IMR-90 (cell line): ENCODE data around the gene HOXB6. TPM values are rescaled to one million over a fixed set of nuclear protein-coding genes. Genes with fewer than 3 reads are reported as not detected.

Experiments used
- ATAC-seq: fragments of 200-7000 bp; cut with Tn5 transposase; 2 replicates; pipeline ENCODE4 v1.9.1; 2020; ENCODE audit warnings: low read depth, mild to moderate bottlenecking, moderate library complexity
- BruUV-seq: library from RNA; stranded (reverse); fragments of 400-500 nt; replicated peaks from 2 replicates; lab custom pipeline; 2021; lab: Mats Ljungman, UMichigan
- CTCF ChIA-PET: fragments of 300-600 bp; formaldehyde crosslinking; extraction: SDS; loops from one replicate; lab custom pipeline; 2021; ENCODE audit warnings: antibody characterized with exemption; lab: Yijun Ruan, JAX
- POLR2A ChIA-PET: fragments of 300-600 bp; sonication (Branson Sonifier 250); formaldehyde crosslinking; loops from one replicate; lab custom pipeline; 2022; ENCODE audit warnings: antibody characterized with exemption; ENCODE audit not compliant: unreplicated experiment; lab: Charles Lee
- DNase-seq: peaks from one replicate; pipeline ENCODE4 v3.0.0; 2013
- H2AFZ ChIP-seq: replicated peaks from 2 replicates; pipeline ENCODE3; 2013; ENCODE audit warnings: low read length, mild to moderate bottlenecking; ENCODE audit not compliant: poor library complexity
- H2AK5ac ChIP-seq: 2 replicates; pipeline ENCODE4 v1.6.1; 2013; ENCODE audit warnings: low read depth, low read length, inconsistent platforms
- H2AK9ac ChIP-seq: replicated peaks from 2 replicates; pipeline ENCODE3; 2013; ENCODE audit warnings: mild to moderate bottlenecking, low read depth, low read length, moderate library complexity; ENCODE audit not compliant: poor library complexity
- H2BK120ac ChIP-seq: 2 replicates; pipeline ENCODE4 v1.6.1; 2013; ENCODE audit warnings: low read depth, low read length, inconsistent platforms
- H2BK15ac ChIP-seq: 3 replicates; pipeline ENCODE4 v1.6.1; 2013; ENCODE audit warnings: low read depth, low read length, inconsistent platforms
- H2BK20ac ChIP-seq: 2 replicates; pipeline ENCODE4 v1.6.1; 2013; ENCODE audit warnings: low read depth, mild to moderate bottlenecking, inconsistent platforms, low read length, moderate library complexity
- H2BK5ac ChIP-seq: 2 replicates; pipeline ENCODE4 v1.6.1; 2013; ENCODE audit warnings: mild to moderate bottlenecking, low read depth, low read length, inconsistent platforms; ENCODE audit not compliant: poor library complexity, severe bottlenecking
- H3K14ac ChIP-seq: replicated peaks from 2 replicates; pipeline ENCODE4 v1.6.1; 2013; ENCODE audit warnings: low read depth, low read length, inconsistent platforms
- H3K18ac ChIP-seq: 2 replicates; pipeline ENCODE4 v1.6.1; 2013; ENCODE audit warnings: low read depth, low read length, control low read depth
- H3K23ac ChIP-seq: 2 replicates; pipeline ENCODE4 v1.6.1; 2013; ENCODE audit warnings: low read depth, low read length, inconsistent platforms
- H3K27ac ChIP-seq: 2 replicates; pipeline ENCODE4 v1.5.1; 2013; ENCODE audit warnings: mild to moderate bottlenecking, control low read depth, low read length; ENCODE audit not compliant: insufficient read depth
- H3K27me3 ChIP-seq: 2 replicates; pipeline ENCODE4 v1.6.1; 2013; ENCODE audit warnings: low read length; ENCODE audit not compliant: control insufficient read depth, insufficient read depth
- H3K36me3 ChIP-seq: 2 replicates; pipeline ENCODE4 v1.6.1; 2013; ENCODE audit warnings: low read length, mixed read lengths; ENCODE audit not compliant: control insufficient read depth, insufficient read depth
- H3K4ac ChIP-seq: 2 replicates; pipeline ENCODE4 v1.6.1; 2013; ENCODE audit warnings: low read depth, low read length, inconsistent platforms
- H3K4me1 ChIP-seq: 2 replicates; pipeline ENCODE4 v1.6.1; 2013; ENCODE audit warnings: low read length, mixed read lengths; ENCODE audit not compliant: control insufficient read depth, insufficient read depth
- H3K4me2 ChIP-seq: 2 replicates; pipeline ENCODE4 v1.6.1; 2013; ENCODE audit warnings: low read depth, mild to moderate bottlenecking, control low read depth, low read length, moderate library complexity
- H3K4me3 ChIP-seq: 2 replicates; pipeline ENCODE4 v1.5.1; 2013; ENCODE audit warnings: low read depth, mild to moderate bottlenecking, control low read depth, low read length, moderate library complexity; ENCODE audit not compliant: insufficient read depth
- H3K56ac ChIP-seq: 2 replicates; pipeline ENCODE4 v1.6.1; 2013; ENCODE audit warnings: low read length, inconsistent platforms; ENCODE audit not compliant: insufficient read depth; ENCODE audit errors: extremely low read depth
- H3K79me1 ChIP-seq, 2 experiments: 2 replicates each; pipeline ENCODE4 v1.6.1; 2013; ENCODE audit warnings: low read length in 2 of 2, inconsistent platforms in 1 of 2, low read depth in 1 of 2
- H3K9ac ChIP-seq: 2 replicates; pipeline ENCODE4 v1.6.1; 2013; ENCODE audit warnings: low read depth, low read length, control low read depth
- H3K9me1 ChIP-seq: 2 replicates; pipeline ENCODE4 v1.6.1; 2013; ENCODE audit warnings: low read length, inconsistent platforms; ENCODE audit not compliant: insufficient read depth
- H3K9me3 ChIP-seq: 2 replicates; pipeline ENCODE4 v1.6.1; 2013; ENCODE audit warnings: low read length; ENCODE audit not compliant: control insufficient read depth, insufficient read depth
- H4K20me1 ChIP-seq: 2 replicates; pipeline ENCODE4 v1.6.1; 2013; ENCODE audit warnings: low read length, inconsistent platforms; ENCODE audit not compliant: insufficient read depth
- H4K5ac ChIP-seq: 2 replicates; pipeline ENCODE4 v1.6.1; 2013; ENCODE audit warnings: mild to moderate bottlenecking, low read depth, low read length, control low read depth
- H4K8ac ChIP-seq, 2 experiments: 2 replicates each; pipeline ENCODE4 v1.6.1; 2013; ENCODE audit warnings: low read depth in 2 of 2, low read length in 2 of 2, control low read depth in 1 of 2, inconsistent platforms in 1 of 2
- H4K91ac ChIP-seq: 2 replicates; pipeline ENCODE4 v1.6.1; 2013; ENCODE audit warnings: low read depth, low read length, inconsistent platforms; ENCODE audit not compliant: insufficient read depth
- CEBPB ChIP-seq: IDR thresholded peaks from 2 replicates; pipeline ENCODE4 v1.6.1; 2012; ENCODE audit warnings: low read depth, low read length, improper control_type of control experiment
- CHD1 ChIP-seq: IDR thresholded peaks from 2 replicates; pipeline ENCODE4 v1.6.1; 2012; ENCODE audit warnings: low read depth, low read length, improper control_type of control experiment
- CTCF ChIP-seq: conservative IDR thresholded peaks from 2 replicates; pipeline ENCODE4 v1.5.1; 2012; ENCODE audit warnings: mild to moderate bottlenecking, low read depth, low read length, improper control_type of control experiment
- ELK1 ChIP-seq: fragments of 150-350 bp; IDR thresholded peaks from 2 replicates; pipeline ENCODE4 v1.6.1; 2016; ENCODE audit warnings: low read depth, mild to moderate bottlenecking, low read length, moderate library complexity, borderline replicate concordance
- FOS ChIP-seq: fragments of 150-350 bp; IDR thresholded peaks from 2 replicates; pipeline ENCODE4 v1.6.1; 2016; ENCODE audit warnings: low read depth, low read length
- MAFK ChIP-seq: IDR thresholded peaks from 2 replicates; pipeline ENCODE4 v1.6.1; 2012; ENCODE audit warnings: low read depth, low read length, improper control_type of control experiment
- MAZ ChIP-seq: IDR thresholded peaks from 2 replicates; pipeline ENCODE4 v1.6.1; 2012; ENCODE audit warnings: low read depth, mild to moderate bottlenecking, low read length, improper control_type of control experiment, moderate library complexity, borderline replicate concordance
- MXI1 ChIP-seq: IDR thresholded peaks from 2 replicates; pipeline ENCODE4 v1.6.1; 2012; ENCODE audit warnings: low read depth, mild to moderate bottlenecking, low read length, moderate library complexity, borderline replicate concordance
- POLR2A ChIP-seq: IDR thresholded peaks from 2 replicates; pipeline ENCODE4 v1.6.1; 2012; ENCODE audit warnings: mild to moderate bottlenecking, low read depth, low read length
- RFX5 ChIP-seq: IDR thresholded peaks from 2 replicates; pipeline ENCODE4 v1.8.0; 2012; ENCODE audit warnings: low read depth, mild to moderate bottlenecking, low read length, moderate library complexity
- SMC3 ChIP-seq: fragments of 150-350 bp; IDR thresholded peaks from 2 replicates; pipeline ENCODE4 v1.6.1; 2016; ENCODE audit warnings: low read depth, mild to moderate bottlenecking, antibody characterized with exemption, low read length, moderate library complexity
- WGBS, 2 experiments: methylation state at CpG; one replicate each; pipeline versions ENCODE4 v1.1.5 to v1.1.7; 2013; ENCODE audit warnings: missing lambda C conversion rate in 2 of 2; ENCODE audit not compliant: insufficient read length in 1 of 2; ENCODE audit errors: extremely low coverage in 2 of 2; 5-methylcytosine and 5-hydroxymethylcytosine counted together
- dilution Hi-C: fragments of 300-500 bp; cut with HindIII; formaldehyde crosslinking; loops from one replicate; pipeline ENCODE4 v1.14.3; 2018; ENCODE audit warnings: low sequenced_read_pairs; ENCODE audit not compliant: unreplicated experiment
- in situ Hi-C: fragments of 300-500 bp; cut with MboI; formaldehyde crosslinking; loops from 3 replicates; pipeline ENCODE4 v1.14.3; 2019; ENCODE audit warnings: low sequenced_read_pairs, inconsistent platforms, mixed read lengths
- intact Hi-C: fragments of 100-400 bp; cut with micrococcal nuclease; formaldehyde crosslinking; loops from 2 replicates; pipeline ENCODE4 v1.10.0; 2022
- polyA plus RNA-seq, 3 experiments: library from polyadenylated mRNA; depleted of rRNA; stranded (reverse); fragments of >200 nt; gene quantifications; 2 replicates each; pipeline ENCODE4 v1.2.3, GENCODE V29; 2012; ENCODE audit warnings: low replicate concordance in 1 of 3
- total RNA-seq: library from RNA; depleted of rRNA; stranded (reverse); fragments of >200 nt; gene quantifications from 2 replicates; pipeline ENCODE4 v1.2.3, GENCODE V29; 2012
- TF ChIP-seq, protein P1 (sequence below): fragments of 150-350 bp; IDR thresholded peaks from 2 replicates; pipeline ENCODE4 v1.6.1; 2017; ENCODE audit warnings: mild to moderate bottlenecking, antibody characterized with exemption, low read length, low read depth

Gene HOXB6
- total and polyA plus RNA-seq, 2 of the 4 experiments (the other 2 are of a cell fraction): 11.1 to 42.2 TPM

DNA sequence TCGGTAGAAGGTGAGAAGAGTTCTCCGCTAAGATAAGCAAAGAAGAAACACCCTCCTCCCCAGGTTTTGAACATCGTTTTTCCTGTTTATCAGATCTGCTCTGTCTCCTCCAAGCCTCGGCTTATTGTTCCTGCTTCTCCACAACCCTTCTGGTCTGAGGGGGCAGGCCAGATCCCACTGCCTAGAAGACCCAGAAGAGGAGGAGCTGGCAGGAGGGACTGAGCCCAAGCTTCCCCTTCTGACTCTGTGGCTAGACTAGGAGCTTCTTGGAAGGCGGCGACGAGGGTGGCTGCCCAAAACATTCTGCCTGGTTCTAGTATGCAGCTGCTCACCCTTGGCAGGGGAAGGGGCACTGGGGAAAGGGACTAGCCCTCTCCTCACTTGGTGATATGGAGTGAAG is 6.0 kb downstream of the HOXB6 start:
- Histone ChIP-seq H2AFZ (peak overlapping the region; percentile 71), H3K4ac (peak overlapping the region; percentile 98; the same call in 1 of the 2 replicates), H3K27me3 (no peaks in the 10 kb centered on the region), H3K27ac (peak overlapping the region; percentile 99; the same call in 1 of the 2 replicates), H3K4me1 (peaks cover 12% of the 10 kb centered on the region), H3K4me3 (no peak overlapping the region), H2AK5ac (peak overlapping the region; percentile 38), H3K79me1 (peaks cover 24 to 42% of the 10 kb centered on the region in 2 experiments; a peak in 3 of 4 replicates), H4K20me1 (peaks cover 15% of the 10 kb centered on the region), H4K91ac (peak overlapping the region; percentile 84), H3K23ac (peak overlapping the region; percentile 78), H3K9me3 (no peaks in the 10 kb centered on the region), H3K36me3 (peaks cover 9% of the 10 kb centered on the region; the same call in 1 of the 2 replicates), H3K18ac (no peak overlapping the region; the same call in 1 of the 2 replicates), H3K56ac (peak overlapping the region; percentile 53; the same call in 1 of the 2 replicates), H2BK5ac (no peak overlapping the region), H2BK15ac (0 out of 3 replicates have a peak overlapping the region, but pooled peaks have one; percentile 18), H3K9ac (peak overlapping the region; percentile 99), H3K14ac (peak overlapping the region; percentile 97), H3K9me1 (0 out of 2 replicates have a peak, but pooled peaks cover 3% of the 10 kb centered on the region), H4K5ac (peak overlapping the region; percentile 35; the same call in 1 of the 2 replicates), H2BK20ac (0 out of 2 replicates have a peak overlapping the region, but pooled peaks have one; percentile 21), H2BK120ac (peak overlapping the region; percentile 67; the same call in 1 of the 2 replicates), H3K4me2 (peak overlapping the region; percentile 95), H4K8ac (peak overlapping the region; percentile 55 to 86; a peak in 3 of 4 replicates), H2AK9ac (peak overlapping the region; percentile 1)
- dilution Hi-C loops (no loop called here), intact Hi-C loops (loop anchor here (1.0 kb wide), 1 partner anchor 12 kb away; no protein-coding TSS in a partner anchor), in situ Hi-C loops (loop anchor here (5.0 to 10.0 kb wide), 2 partner anchors 261 to 574 kb away; no protein-coding TSS in a partner anchor)
- ATAC-seq (no peak), DNase-seq (no peak)
- no peak for TF ChIP-seq ELK1
- TF ChIP-seq, protein P1, sequence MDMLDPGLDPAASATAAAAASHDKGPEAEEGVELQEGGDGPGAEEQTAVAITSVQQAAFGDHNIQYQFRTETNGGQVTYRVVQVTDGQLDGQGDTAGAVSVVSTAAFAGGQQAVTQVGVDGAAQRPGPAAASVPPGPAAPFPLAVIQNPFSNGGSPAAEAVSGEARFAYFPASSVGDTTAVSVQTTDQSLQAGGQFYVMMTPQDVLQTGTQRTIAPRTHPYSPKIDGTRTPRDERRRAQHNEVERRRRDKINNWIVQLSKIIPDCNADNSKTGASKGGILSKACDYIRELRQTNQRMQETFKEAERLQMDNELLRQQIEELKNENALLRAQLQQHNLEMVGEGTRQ: no peak
- no peak for TF ChIP-seq MAFK
- TF ChIP-seq CEBPB: no peak
- no peak for TF ChIP-seq RFX5
- no peak for TF ChIP-seq CTCF
- TF ChIP-seq MXI1: no peak
- no peak for TF ChIP-seq FOS
- TF ChIP-seq SMC3: no peak
- TF ChIP-seq CHD1: no peak
- no peak for TF ChIP-seq MAZ
- no peak for TF ChIP-seq POLR2A
- no TSS peak for BruUV-seq
- CTCF ChIA-PET: no interaction called here
- no CpG with 5 or more reads among the region's 7 CpGs for WGBS, 2 experiments
- POLR2A ChIA-PET: interaction anchor here (0.5 kb wide), 1 partner anchor 10 kb away, joined by 3 read pairs; no protein-coding TSS in a partner anchor
